ENCODE measurements around the gene BIRC2. TPM values are rescaled to one million over a fixed set of nuclear protein-coding genes. Genes with fewer than 3 reads are reported as not detected.

The BIRC2 gene
- polyA plus RNA-seq, 1 of the 3 experiments (the other 2 are of a cell fraction) = 20.1 TPM

DNA sequence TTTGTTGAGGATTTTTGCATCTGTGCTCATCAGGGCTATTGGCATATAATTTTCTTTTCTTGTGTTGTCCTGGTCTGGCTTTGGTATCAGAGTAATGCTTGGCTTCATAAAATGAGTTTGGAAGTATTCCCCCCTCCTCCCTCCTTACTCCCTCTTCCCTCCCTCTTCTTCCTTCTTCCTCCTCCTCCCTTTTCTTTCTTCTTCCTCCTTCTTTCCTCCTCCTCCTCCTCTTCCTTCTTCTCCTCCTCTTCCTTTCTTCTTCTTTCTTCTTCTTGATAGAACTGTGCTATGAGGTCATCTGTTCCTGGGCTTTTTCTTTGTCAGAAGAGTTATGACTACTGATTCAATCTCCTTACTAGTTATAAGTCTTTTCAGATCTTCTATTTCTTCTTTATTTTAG, 10.1 kb downstream of the BIRC2 start:
- TF ChIP-seq FOXJ3 (CRISPR knock-in tag; IDR thresholded peaks at IDR 0.05) = no peak
- TF ChIP-seq, protein P1, sequence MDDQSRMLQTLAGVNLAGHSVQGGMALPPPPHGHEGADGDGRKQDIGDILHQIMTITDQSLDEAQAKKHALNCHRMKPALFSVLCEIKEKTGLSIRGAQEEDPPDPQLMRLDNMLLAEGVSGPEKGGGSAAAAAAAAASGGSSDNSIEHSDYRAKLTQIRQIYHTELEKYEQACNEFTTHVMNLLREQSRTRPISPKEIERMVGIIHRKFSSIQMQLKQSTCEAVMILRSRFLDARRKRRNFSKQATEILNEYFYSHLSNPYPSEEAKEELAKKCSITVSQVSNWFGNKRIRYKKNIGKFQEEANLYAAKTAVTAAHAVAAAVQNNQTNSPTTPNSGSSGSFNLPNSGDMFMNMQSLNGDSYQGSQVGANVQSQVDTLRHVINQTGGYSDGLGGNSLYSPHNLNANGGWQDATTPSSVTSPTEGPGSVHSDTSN (IDR thresholded peaks at IDR 0.05) = no peak
- TF ChIP-seq RXRA (IDR thresholded peaks at IDR 0.05; ENCODE audit: borderline replicate concordance, low read depth) = no peak
- TF ChIP-seq JUND (IDR thresholded peaks at IDR 0.05) = no peak
- no peak for TF ChIP-seq CTCF (IDR thresholded peaks at IDR 0.05)
- no peak for TF ChIP-seq SMC3 (IDR thresholded peaks at IDR 0.05; ENCODE audit: low read depth, low read length)
- TF ChIP-seq YY1 (IDR thresholded peaks at IDR 0.05; ENCODE audit: low read depth) = no peak
- TF ChIP-seq, protein P2, sequence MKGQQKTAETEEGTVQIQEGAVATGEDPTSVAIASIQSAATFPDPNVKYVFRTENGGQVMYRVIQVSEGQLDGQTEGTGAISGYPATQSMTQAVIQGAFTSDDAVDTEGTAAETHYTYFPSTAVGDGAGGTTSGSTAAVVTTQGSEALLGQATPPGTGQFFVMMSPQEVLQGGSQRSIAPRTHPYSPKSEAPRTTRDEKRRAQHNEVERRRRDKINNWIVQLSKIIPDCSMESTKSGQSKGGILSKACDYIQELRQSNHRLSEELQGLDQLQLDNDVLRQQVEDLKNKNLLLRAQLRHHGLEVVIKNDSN (IDR thresholded peaks at IDR 0.05; ENCODE audit: borderline replicate concordance, low read depth) = no peak
- Histone ChIP-seq H3F3A (replicated peaks; ENCODE audit: insufficient read depth) (peaks cover 17% of the 10 kb centered on the region), H3K36me3 (replicated peaks in 1 of 2; ENCODE audit: control insufficient read depth in 1 of 2, insufficient read depth in 2 of 2, low read length in 1 of 2) (peaks cover 35 to 88% of the 10 kb centered on the region in 2 experiments), H3K9ac (no peak overlapping the region), H4K20me1 (ENCODE audit: insufficient read depth) (peaks cover 21% of the 10 kb centered on the region), H3K27ac (ENCODE audit: low read depth in 2 of 2, low read length in 1 of 2) (no peak overlapping the region), H3K4me2 (no peak overlapping the region), H3K4me1 (ENCODE audit: control insufficient read depth in 1 of 2, insufficient read depth in 2 of 2, low read depth in 1 of 2, low read length in 1 of 2) (peaks cover 0 to 5% of the 10 kb centered on the region in 2 experiments; a peak in 2 of 4 replicates), H3K9me2 (no peaks in the 10 kb centered on the region), H3K4me3 (ENCODE audit: low read depth in 2 of 2, low read length in 1 of 2) (no peak overlapping the region), H3K79me2 (ENCODE audit: insufficient read depth) (peaks cover 99% of the 10 kb centered on the region), H3K27me3 (ENCODE audit: insufficient read depth) (no peaks in the 10 kb centered on the region), H2AFZ (ENCODE audit: low read depth) (no peak overlapping the region), H3K9me3 (peaks cover 6% of the 10 kb centered on the region; the same call in 1 of the 2 replicates)
- POLR2A ChIA-PET = no interaction called here
- DNase-seq = no peak
- CTCF ChIA-PET = interaction anchor here (0.7 to 1.9 kb wide), 3 partner anchors 10 to 34 kb away, joined by 3 to 12 read pairs (median 3); no protein-coding TSS in a partner anchor

- Histone ChIP-seq H3K27me3 (ENCODE audit: insufficient read depth) (no peaks in the 10 kb centered on the region), H3F3A (replicated peaks; ENCODE audit: insufficient read depth) (peaks cover 21% of the 10 kb centered on the region), H3K9me3 (peaks cover 6% of the 10 kb centered on the region; the same call in 1 of the 2 replicates), H3K4me2 (no peak overlapping the region), H4K20me1 (ENCODE audit: insufficient read depth) (peaks cover 14% of the 10 kb centered on the region), H2AFZ (ENCODE audit: low read depth) (no peak overlapping the region), H3K79me2 (ENCODE audit: insufficient read depth) (peaks cover 87% of the 10 kb centered on the region), H3K4me1 (ENCODE audit: control insufficient read depth in 1 of 2, insufficient read depth in 2 of 2, low read depth in 1 of 2, low read length in 1 of 2) (peaks cover 0 to 5% of the 10 kb centered on the region in 2 experiments; a peak in 2 of 4 replicates), H3K4me3 (ENCODE audit: low read depth in 2 of 2, low read length in 1 of 2) (no peak overlapping the region), H3K9me2 (no peaks in the 10 kb centered on the region), H3K36me3 (replicated peaks in 1 of 2; ENCODE audit: control insufficient read depth in 1 of 2, insufficient read depth in 2 of 2, low read length in 1 of 2) (peaks cover 51 to 86% of the 10 kb centered on the region in 2 experiments), H3K9ac (no peak overlapping the region), H3K27ac (ENCODE audit: low read depth in 2 of 2, low read length in 1 of 2) (no peak overlapping the region)
- POLR2A ChIA-PET = no interaction called here
- no peak for DNase-seq
- WGBS (ENCODE audit: low lambda C conversion rate) = 97% methylated on average over 3 of the region's 3 CpGs
- CTCF ChIA-PET = no interaction called here
- TF ChIP-seq TEAD4 (IDR thresholded peaks at IDR 0.05; ENCODE audit: borderline replicate concordance, insufficient read depth) = no peak
- no peak for TF ChIP-seq GATA2 (CRISPR knock-in tag; IDR thresholded peaks at IDR 0.05)
- no peak for TF ChIP-seq POLR2AphosphoS5 (IDR thresholded peaks at IDR 0.05; ENCODE audit: low read depth, low read length)
- no peak for TF ChIP-seq MXI1 (IDR thresholded peaks at IDR 0.05; ENCODE audit: low read depth, low read length)
- TF ChIP-seq CTCF (IDR thresholded peaks at IDR 0.05) = no peak
Measured at GRCh38 chr11:102359372-102359771, 12.4 kb downstream of the BIRC2 start.
